Kidney tubule cell (primary cell): ENCODE data around the gene ANKRD11.
"Not testable (repeated sequence)": the region's sequence is repeated elsewhere in the genome, so short reads cannot be mapped to it uniquely, and the experiment has no call there.

Experiments
- DNase-seq: peaks from one replicate; pipeline ENCODE4 v3.0.0-alpha.2; 2018; ENCODE audit warnings: low spot score

Gene ANKRD11

GRCh38 chr16:89428605-89429004 lies 61.8 kb downstream of the ANKRD11 start:
- DNase-seq, result not testable (repeated sequence)

GRCh38 chr16:89426736-89427530 lies 63.4 kb downstream of the ANKRD11 start:
- DNase-seq, result no peak

DNA sequence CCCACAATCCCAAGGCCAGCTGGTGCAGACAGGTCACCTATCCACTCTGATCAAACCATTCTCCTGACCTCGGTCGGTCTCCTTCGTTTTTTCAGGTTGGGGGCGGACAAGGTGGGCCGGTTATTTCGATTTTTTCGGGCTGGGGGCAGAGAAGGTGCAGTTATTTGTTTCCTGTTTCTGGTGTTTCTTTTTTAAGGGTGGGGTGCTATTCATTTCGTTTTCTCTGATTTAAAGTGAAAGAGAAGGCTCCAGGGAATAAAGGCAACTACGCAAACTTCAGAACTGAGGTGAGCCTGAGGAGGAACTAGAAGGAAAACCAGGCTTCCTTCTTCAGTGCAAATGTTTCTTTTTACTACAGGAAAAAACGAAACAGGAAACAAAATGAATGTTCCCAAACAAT lies 64.8 kb downstream of the ANKRD11 start:
- DNase-seq, result no peak

DNA sequence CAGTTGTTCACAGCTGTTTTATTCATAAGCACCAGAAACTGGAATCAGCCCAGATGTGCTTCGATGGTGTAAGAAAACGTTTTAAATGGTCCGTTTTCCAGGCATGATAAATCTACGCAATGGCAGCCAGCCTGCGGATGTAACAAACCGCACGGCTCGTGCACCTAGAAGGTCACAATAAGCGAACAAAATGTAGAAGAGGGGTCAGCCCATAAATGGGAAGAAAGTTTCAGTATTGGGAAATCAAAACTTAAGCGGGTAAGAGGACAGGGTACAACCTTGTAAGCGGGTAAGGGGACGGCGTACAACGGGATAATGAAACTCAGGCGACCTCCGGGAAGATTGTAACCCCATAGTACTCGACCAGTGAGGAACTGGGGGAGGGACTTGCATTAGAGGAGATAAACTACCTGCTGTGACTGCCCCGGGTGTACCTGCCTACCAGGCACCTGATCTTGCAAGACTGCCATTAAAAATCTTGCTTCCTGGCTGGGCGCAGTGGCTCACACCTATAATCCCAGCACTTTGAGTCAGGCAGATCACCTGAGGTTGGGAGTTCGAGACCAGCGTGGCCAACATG lies 66.6 kb downstream of the ANKRD11 start:
- no peak for DNase-seq

DNA sequence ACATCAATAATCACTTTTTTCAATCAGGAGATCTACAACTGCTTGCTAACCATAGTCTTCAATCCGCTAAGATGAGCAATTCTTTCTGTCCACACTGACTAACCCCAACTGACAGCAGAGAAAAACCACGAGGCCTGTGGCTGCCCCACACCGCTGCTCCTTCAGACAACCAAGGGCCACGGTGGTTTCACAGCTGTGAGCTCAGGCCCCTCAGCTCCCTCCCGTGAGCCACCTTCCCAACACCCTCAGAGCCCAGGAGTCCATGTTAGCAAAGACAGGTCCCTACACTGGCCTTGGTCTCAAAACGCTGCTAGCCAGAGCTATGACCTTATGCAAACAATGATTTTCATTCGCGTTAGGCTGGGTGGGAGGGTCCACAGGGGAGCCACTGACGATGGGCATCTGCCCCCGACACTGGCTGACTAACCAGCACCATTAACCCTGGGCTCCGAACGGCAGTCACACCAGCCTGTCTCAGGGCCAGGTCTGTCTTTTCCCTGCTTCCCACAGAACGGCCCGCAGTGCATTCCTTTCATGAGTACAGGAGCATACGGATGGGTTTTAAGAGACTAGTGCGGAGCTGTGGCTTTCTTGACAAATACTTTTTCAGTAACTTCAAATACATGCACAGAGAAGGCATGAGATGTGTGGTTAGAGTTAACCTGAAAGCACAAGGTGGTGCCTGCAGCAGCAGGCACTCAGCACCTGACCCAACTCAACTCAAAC lies 67.3 kb downstream of the ANKRD11 start:
- peak; percentile 89 for DNase-seq

DNA sequence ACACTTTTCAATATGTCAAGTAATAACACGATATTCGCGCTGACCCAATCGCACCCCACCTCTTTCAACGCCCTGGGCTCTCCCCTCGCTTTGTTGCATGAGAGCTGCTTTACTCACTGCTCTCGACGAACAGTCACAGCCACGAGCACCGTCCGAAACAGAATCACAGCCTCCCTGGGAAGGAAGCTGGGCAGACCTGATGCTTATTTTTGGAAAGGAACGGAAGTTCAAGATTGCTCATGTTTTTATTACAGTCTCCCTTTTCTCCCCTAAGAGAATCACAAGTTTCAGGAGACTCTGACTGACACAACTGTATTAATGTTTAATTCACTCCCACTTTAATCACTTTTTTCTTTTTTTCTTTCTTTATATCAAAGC lies 67.8 kb downstream of the ANKRD11 start:
- DNase-seq, result peak; percentile 23

DNA sequence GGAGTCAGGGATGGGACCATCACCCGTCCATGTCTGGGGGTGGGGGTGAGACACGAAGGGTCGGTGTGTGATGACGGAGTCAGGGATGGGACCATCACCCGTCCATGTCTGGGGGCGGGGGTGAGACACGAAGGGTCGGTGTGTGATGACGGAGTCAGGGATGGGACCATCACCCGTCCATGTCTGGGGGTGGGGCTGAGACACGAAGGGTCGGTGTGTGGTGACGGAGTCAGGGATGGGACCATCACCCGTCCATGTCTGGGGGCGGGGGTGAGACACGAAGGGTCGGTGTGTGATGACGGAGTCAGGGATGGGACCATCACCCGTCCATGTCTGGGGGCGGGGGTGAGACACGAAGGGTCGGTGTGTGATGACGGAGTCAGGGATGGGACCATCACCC lies 69.1 kb downstream of the ANKRD11 start:
- not testable (repeated sequence) for DNase-seq

- DNase-seq, result no peak
These were observed 70.2 kb downstream of the ANKRD11 start for GRCh38 chr16:89420204-89420603.

- DNase-seq, result no peak
These were observed 72.0 kb downstream of the ANKRD11 start for GRCh38 chr16:89418352-89418751.

DNA sequence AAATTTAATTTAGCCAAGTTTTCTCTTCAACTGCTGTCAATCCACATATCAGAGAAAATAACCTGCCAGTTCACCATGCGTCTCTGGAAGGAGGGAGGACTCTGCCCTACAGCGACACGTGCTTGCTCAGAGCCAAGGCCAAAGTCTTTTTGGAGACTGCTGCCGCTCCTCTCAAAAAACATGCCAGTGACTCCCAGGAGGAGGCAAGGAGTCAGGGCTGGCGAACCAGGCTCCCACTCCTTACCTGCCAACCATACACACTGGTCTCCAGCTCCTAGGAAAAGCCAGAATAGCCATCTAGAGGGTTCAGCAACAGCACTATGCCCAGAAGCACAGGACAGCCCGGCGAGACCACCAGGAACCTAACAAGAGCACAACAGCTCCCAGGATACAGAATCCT lies 73.0 kb downstream of the ANKRD11 start:
- DNase-seq, result no peak

DNA sequence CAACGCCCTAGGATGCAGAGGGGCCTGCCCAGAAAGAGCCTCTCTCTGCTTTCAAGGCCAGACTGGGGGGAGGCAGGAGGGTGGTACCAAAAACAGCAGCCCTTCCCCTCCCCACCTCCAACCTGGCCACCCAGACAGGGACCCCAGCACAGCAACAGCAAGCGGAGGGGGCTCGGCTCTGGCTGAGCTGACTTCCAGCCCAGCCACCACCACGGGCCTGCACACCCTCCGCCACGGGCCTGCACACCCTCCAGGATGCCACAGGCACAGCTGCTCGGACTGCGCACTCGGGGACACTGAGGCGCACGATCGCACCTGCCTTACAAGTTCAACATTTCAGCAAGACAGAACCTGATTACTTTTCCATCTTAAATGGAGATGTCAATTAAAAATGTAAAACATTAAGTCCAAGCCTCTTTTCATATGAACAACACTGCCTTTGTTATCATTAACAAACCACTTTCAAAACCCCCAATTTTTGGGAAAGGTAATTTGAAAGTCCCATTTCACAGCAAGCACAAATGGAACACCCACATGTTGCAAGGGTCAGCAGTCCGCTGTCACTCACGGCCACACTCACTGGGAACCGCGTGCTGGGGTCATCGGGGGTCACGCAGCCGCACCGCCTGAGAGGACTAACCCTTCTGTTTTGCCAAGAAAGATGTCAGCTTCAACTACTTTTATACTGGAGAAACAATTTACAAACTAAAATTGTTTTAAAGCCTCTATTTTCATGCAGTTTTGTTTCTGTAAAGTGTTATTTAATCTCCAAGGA lies 76.4 kb downstream of the ANKRD11 start:
- no peak for DNase-seq

- DNase-seq, result no peak
These were observed 77.5 kb downstream of the ANKRD11 start for GRCh38 chr16:89412811-89413210.

DNA sequence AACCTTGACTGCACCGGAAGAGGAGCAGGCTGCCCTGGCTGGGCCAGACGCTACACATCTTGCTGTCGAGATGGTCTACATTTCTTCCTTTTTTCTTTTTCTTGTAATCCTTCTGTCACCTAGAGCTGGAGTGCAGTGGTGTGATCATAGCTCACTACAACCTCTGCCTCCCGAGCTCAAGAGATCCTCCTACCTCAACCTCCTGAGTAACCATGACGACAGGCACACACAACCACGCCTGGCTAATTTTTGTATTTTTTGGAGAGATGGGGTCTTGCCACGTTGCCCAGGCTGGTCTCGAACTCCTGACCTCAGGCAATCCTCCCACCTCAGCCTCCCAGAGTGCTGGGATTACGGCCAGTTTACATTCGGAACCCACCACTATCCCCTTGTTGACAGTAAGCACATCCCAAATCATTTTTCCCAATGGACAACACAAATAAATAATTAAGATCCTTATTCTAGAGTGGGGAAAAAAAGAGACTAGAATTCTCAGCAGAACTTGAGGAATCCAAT lies 79.0 kb downstream of the ANKRD11 start:
- peak; percentile 16 for DNase-seq

DNA sequence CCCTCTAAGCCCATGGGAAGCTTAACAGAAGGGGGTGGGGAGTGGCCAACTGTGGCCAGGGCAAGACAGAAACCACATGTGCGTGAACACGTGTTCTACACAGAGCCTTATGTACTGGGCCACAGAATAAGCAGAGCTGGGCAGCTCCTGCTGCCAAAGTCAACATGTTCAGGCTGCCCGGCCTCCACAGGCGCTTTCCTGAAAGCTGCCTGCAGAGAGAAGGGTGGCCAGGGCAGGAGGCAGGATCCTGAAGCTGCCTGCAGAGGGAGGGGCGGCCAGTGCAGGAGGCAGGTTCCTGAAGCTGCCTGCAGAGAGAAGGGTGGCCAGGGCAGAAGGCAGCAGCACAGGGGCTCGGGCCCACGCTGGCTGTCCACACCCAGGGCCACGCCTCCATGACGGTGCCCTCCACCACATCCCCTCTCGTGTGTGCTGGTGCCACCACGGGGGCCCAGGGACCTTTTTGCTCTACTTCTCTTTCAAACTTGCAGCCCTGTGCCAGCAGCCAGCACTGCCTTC lies 79.5 kb downstream of the ANKRD11 start:
- DNase-seq, result peak; percentile 62

GRCh38 chr16:89410322-89410721 lies 80.0 kb downstream of the ANKRD11 start:
- no peak for DNase-seq

- DNase-seq, result peak; percentile 85
These were observed 81.1 kb downstream of the ANKRD11 start for GRCh38 chr16:89409161-89409711.

DNA sequence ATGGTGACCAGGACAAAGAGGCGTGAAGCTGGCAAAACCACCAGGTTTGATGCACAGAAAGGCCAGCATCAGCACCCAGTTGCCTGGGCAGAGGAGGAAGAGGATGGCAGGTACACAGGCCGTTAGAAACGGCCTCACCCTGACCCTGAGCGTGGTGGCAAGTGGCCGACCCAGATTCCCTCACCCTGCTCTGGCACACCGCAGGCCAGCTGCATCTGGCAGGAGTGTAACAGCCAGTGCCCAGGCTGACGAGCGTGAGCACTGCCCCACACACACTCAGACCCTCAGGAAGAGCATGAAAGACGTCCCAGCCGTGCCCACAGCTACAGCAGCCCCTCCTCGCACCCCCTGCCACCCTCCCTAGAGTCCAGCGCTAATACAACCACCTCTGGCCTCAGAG lies 82.0 kb downstream of the ANKRD11 start:
- no peak for DNase-seq

- no peak for DNase-seq
These were observed 82.4 kb downstream of the ANKRD11 start for GRCh38 chr16:89407925-89408300.

GRCh38 chr16:89407282-89407924 lies 83.0 kb downstream of the ANKRD11 start:
- no peak for DNase-seq

DNA sequence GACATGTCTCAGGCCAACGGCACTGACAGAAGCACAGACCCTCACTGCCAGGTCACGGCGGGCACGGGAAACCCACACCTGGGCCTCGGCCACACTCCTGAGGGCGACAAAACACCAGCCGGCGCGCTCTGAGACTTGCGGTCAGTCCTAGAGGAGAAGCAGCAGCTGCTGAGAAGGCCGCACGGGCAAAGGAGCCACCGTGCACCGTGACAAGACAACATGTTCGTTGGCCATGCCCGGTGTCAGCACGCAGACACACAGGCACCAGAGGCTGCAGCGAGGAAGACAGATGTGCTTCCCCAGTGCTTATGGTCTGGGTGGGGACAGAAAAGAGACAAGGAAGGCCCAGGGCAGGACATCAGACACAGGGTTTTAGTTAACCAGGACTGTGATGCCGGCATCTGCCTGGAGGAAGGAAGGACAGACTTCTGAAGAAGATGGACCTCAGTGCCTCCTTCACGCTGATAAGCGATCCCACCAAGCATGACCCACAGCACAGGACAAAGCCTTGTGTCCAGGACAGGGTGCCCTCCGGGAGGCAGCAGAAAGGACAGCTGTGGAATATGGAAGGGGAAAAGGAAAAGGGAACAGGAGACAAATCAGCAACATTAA lies 84.0 kb downstream of the ANKRD11 start:
- no peak for DNase-seq

DNA sequence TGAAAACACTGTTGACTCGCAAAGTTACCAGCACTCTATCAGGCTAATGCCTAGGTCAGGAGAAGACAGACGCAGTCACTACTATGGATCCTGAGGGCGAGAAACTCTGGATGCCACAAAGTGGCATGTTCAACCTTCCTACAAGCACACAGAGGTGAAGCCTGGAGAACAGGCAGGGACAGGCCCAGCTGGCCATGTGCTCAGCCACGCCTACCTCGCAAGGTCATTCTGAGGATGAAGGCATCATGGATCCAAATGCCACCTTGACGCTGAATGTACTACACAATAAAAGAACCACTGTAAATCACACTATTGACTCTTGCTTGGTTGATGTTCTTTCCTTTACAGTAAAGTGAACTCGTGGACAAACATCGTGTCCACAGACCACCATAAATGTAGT lies 85.8 kb downstream of the ANKRD11 start:
- no peak for DNase-seq
